Neuron (in vitro differentiated cells): ENCODE data around the gene ERCC3.
"Not testable (repeated sequence)": the region's sequence is repeated elsewhere in the genome, so short reads cannot be mapped to it uniquely, and the experiment has no call there.

ENCODE experiments used
- H2AFZ ChIP-seq: one replicate; pipeline ENCODE4 v1.6.1; 2013; ENCODE audit warnings: low read depth, mild to moderate bottlenecking, inconsistent platforms, low read length, moderate library complexity
- H3K27me3 ChIP-seq: one replicate; pipeline ENCODE4 v1.6.1; 2013; ENCODE audit warnings: low read length; ENCODE audit not compliant: insufficient read depth
- H3K36me3 ChIP-seq: one replicate; pipeline ENCODE4 v1.6.1; 2013; ENCODE audit warnings: low read length; ENCODE audit not compliant: insufficient read depth
- H3K4me1 ChIP-seq: one replicate; pipeline ENCODE4 v1.6.1; 2013; ENCODE audit warnings: low read length; ENCODE audit not compliant: insufficient read depth
- H3K4me3 ChIP-seq: 2 replicates; pipeline ENCODE4 v1.5.1; 2013; ENCODE audit warnings: mild to moderate bottlenecking, low read length, moderate library complexity
- H3K9me3 ChIP-seq: one replicate; pipeline ENCODE4 v1.6.1; 2013; ENCODE audit warnings: low read length

Gene ERCC3

DNA sequence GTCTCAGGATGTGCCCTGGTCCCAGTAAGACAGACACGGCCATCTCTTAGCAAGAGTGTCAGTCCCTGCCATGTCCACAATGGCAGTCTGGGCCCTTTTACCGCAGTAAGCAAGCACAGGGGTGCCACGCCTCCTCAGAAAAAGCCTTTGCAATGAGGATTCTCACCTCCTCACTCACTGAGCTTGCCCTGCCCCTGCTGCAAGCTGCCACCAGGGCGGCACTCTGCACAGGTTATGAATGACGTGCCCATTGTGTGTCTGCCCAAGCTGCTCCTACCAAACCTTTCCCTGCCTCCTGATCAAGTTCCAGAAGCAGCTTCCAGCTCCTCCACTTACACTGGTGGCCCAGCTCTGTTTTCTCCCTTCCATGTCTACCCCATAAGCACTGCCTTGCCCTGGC, 23.3 kb downstream of the ERCC3 start:
- peaks cover 74% of the 10 kb centered on the region for H3K36me3 ChIP-seq
- no peak overlapping the region for H3K4me3 ChIP-seq
- no peak overlapping the region for H2AFZ ChIP-seq
- no peaks in the 10 kb centered on the region for H3K4me1 ChIP-seq
- H3K9me3 ChIP-seq = peaks cover 13% of the 10 kb centered on the region
- H3K27me3 ChIP-seq = no peaks in the 10 kb centered on the region

- Histone ChIP-seq H3K36me3 (peaks cover 64% of the 10 kb centered on the region), H3K4me1 (no peaks in the 10 kb centered on the region), H2AFZ (no peak overlapping the region), H3K27me3 (no peaks in the 10 kb centered on the region), H3K9me3 (no peaks in the 10 kb centered on the region), H3K4me3 (no peak overlapping the region)
Measured at GRCh38 chr2:127261804-127262406, 32.0 kb downstream of the ERCC3 start.

GRCh38 chr2:127259355-127259754, 34.6 kb downstream of the ERCC3 start:
- H3K9me3 ChIP-seq = no peaks in the 10 kb centered on the region
- H3K4me1 ChIP-seq = no peaks in the 10 kb centered on the region
- no peaks in the 10 kb centered on the region for H3K27me3 ChIP-seq
- no peak overlapping the region for H2AFZ ChIP-seq
- H3K36me3 ChIP-seq = peaks cover 69% of the 10 kb centered on the region
- no peak overlapping the region for H3K4me3 ChIP-seq

GRCh38 chr2:127256866-127257265, 37.1 kb downstream of the ERCC3 start:
- H3K4me1 ChIP-seq = no peaks in the 10 kb centered on the region
- H2AFZ ChIP-seq = no peak overlapping the region
- H3K27me3 ChIP-seq = no peaks in the 10 kb centered on the region
- H3K36me3 ChIP-seq = peaks cover 55% of the 10 kb centered on the region
- H3K9me3 ChIP-seq = no peaks in the 10 kb centered on the region
- H3K4me3 ChIP-seq = no peak overlapping the region

GRCh38 chr2:127256381-127256780, 37.6 kb downstream of the ERCC3 start:
- no peak overlapping the region for H3K4me3 ChIP-seq
- H2AFZ ChIP-seq = no peak overlapping the region
- H3K36me3 ChIP-seq = peaks cover 50% of the 10 kb centered on the region
- no peaks in the 10 kb centered on the region for H3K9me3 ChIP-seq
- H3K4me1 ChIP-seq = no peaks in the 10 kb centered on the region
- H3K27me3 ChIP-seq = no peaks in the 10 kb centered on the region

GRCh38 chr2:127255721-127256120, 38.2 kb downstream of the ERCC3 start:
- H2AFZ ChIP-seq = no peak overlapping the region
- H3K36me3 ChIP-seq = peaks cover 43% of the 10 kb centered on the region
- H3K27me3 ChIP-seq = no peaks in the 10 kb centered on the region
- H3K4me1 ChIP-seq = no peaks in the 10 kb centered on the region
- H3K4me3 ChIP-seq = no peak overlapping the region
- no peaks in the 10 kb centered on the region for H3K9me3 ChIP-seq

- no peaks in the 10 kb centered on the region for H3K27me3 ChIP-seq
- no peak overlapping the region for H2AFZ ChIP-seq
- H3K36me3 ChIP-seq = peaks cover 37% of the 10 kb centered on the region
- H3K4me1 ChIP-seq = no peaks in the 10 kb centered on the region
- H3K9me3 ChIP-seq = no peaks in the 10 kb centered on the region
- H3K4me3 ChIP-seq = no peak overlapping the region
Measured at GRCh38 chr2:127255146-127255545, 38.8 kb downstream of the ERCC3 start.

- Histone ChIP-seq H3K9me3 (no peaks in the 10 kb centered on the region), H3K4me3 (no peak overlapping the region), H2AFZ (no peak overlapping the region), H3K4me1 (no peaks in the 10 kb centered on the region), H3K27me3 (no peaks in the 10 kb centered on the region), H3K36me3 (peaks cover 31% of the 10 kb centered on the region)
Measured at GRCh38 chr2:127254386-127254981, 39.5 kb downstream of the ERCC3 start.

GRCh38 chr2:127241184-127241583, 52.8 kb downstream of the ERCC3 start:
- H3K4me1 ChIP-seq = not testable (repeated sequence)

DNA sequence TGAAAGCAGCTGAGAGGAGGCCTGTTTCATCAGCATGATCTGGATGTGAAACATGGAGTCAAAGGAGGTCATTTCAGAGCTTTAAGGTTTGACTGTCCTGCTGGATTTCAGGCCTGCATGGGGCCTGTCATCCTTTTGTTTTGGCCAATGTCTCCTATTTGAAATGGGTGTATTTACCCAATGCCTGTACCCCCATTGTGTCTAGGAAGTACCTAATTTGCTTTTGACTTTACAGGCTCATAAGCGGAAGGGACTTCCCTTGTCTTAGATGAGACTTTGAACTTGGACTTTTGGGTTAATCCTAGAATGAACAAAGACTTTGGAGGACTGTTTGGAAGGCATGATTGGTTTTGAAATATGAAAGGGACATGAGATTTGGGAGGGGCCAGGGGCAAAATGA, 54.5 kb downstream of the ERCC3 start:
- H3K4me1 ChIP-seq = no peaks in the 10 kb centered on the region
- no peak overlapping the region for H2AFZ ChIP-seq
- no peak overlapping the region for H3K4me3 ChIP-seq
- H3K36me3 ChIP-seq = no peaks in the 10 kb centered on the region
- H3K27me3 ChIP-seq = no peaks in the 10 kb centered on the region
- peaks cover 4% of the 10 kb centered on the region for H3K9me3 ChIP-seq

More at GRCh38 chr2:127241184-127241583, 52.8 kb downstream of the ERCC3 start:
- not testable (repeated sequence) for H3K9me3 ChIP-seq, H3K36me3 ChIP-seq, H3K27me3 ChIP-seq, H2AFZ ChIP-seq, H3K4me3 ChIP-seq

DNA sequence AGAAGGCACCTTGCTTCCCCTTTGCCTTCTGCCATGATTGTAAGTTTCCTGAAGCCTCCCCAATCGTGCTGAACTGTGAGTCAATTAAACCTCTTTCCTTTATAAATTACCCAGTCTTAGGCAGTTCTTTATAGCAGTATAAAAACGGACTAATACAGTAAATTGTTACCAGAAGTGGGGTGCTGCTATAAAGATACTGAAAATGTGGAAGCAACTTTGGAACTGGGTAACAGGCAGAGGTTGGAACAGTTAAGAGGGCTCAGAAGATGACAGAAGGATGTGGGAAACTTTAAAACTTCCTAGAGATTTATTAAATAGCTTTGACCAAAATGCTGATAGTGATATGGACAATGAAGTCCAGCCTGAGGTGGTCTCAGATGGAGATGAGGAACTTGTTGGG, 56.2 kb downstream of the ERCC3 start:
- H3K4me1 ChIP-seq, H3K36me3 ChIP-seq, H3K9me3 ChIP-seq, H2AFZ ChIP-seq, H3K27me3 ChIP-seq, H3K4me3 ChIP-seq: not testable (repeated sequence)

- Histone ChIP-seq H2AFZ (no peak overlapping the region), H3K9me3 (no peaks in the 10 kb centered on the region), H3K36me3 (no peaks in the 10 kb centered on the region), H3K27me3 (no peaks in the 10 kb centered on the region), H3K4me3 (no peak overlapping the region), H3K4me1 (no peaks in the 10 kb centered on the region)
Measured at GRCh38 chr2:127235082-127235702, 58.8 kb downstream of the ERCC3 start.

- H3K4me3 ChIP-seq = no peak overlapping the region
- no peaks in the 10 kb centered on the region for H3K36me3 ChIP-seq
- no peaks in the 10 kb centered on the region for H3K27me3 ChIP-seq
- no peaks in the 10 kb centered on the region for H3K9me3 ChIP-seq
- no peaks in the 10 kb centered on the region for H3K4me1 ChIP-seq
- H2AFZ ChIP-seq = no peak overlapping the region
Measured at GRCh38 chr2:127233710-127234109, 60.2 kb downstream of the ERCC3 start.
